HG03442 (cell line): ENCODE measurements around the gene RRP36.
"Not testable (repeated sequence)": the region's sequence is repeated elsewhere in the genome, so short reads cannot be mapped to it uniquely, and the experiment has no call there.

Experiments used
- ATAC-seq: cut with Tn5 transposase; IDR thresholded peaks from one replicate; pipeline ENCODE4 v1.9.1; 2021; ENCODE audit warnings: mild to moderate bottlenecking, moderate library complexity; ENCODE audit not compliant: unreplicated experiment

The RRP36 gene

GRCh38 chr6:43021270-43022047 lies at the start of gene RRP36:
Gene RRP36 (plus strand): TSS chr6:43021623. CDS start chr6:43021655, 32 bp downstream.
- peak; percentile 66 for ATAC-seq

- ATAC-seq = no peak
Measured at GRCh38 chr6:42971746-42972327, 49.6 kb upstream of the RRP36 start.

GRCh38 chr6:42973926-42974325 lies 47.5 kb upstream of the RRP36 start:
- no peak for ATAC-seq

- no peak for ATAC-seq
Measured at GRCh38 chr6:42974919-42975505, 46.4 kb upstream of the RRP36 start.

- ATAC-seq = peak; percentile 24
Measured at GRCh38 chr6:42978487-42978838, 43.0 kb upstream of the RRP36 start.

GRCh38 chr6:42978839-42979522 lies 42.4 kb upstream of the RRP36 start, which contains the start of gene PEX6:
Gene PEX6 (minus strand): TSS chr6:42979181. CDS start chr6:42979150, 31 bp downstream.
- peak; percentile 75 for ATAC-seq

GRCh38 chr6:42979523-42980177 lies 41.8 kb upstream of the RRP36 start:
- ATAC-seq = no peak

- ATAC-seq = no peak
Measured at GRCh38 chr6:42981836-42982235, 39.6 kb upstream of the RRP36 start.

GRCh38 chr6:42984001-42984923 lies 37.2 kb upstream of the RRP36 start, which contains the start of gene PPP2R5D:
Gene PPP2R5D (plus strand): TSS chr6:42984570. CDS start chr6:42984678, 108 bp downstream.
- peak; percentile 91 for ATAC-seq

- ATAC-seq = no peak
Measured at GRCh38 chr6:42984924-42985475, 36.4 kb upstream of the RRP36 start.

GRCh38 chr6:42987533-42988451 lies 33.6 kb upstream of the RRP36 start:
- ATAC-seq = no peak

GRCh38 chr6:42988486-42989020 lies 32.9 kb upstream of the RRP36 start:
- no peak for ATAC-seq

GRCh38 chr6:42989923-42990322 lies 31.5 kb upstream of the RRP36 start:
- ATAC-seq = no peak

- no peak for ATAC-seq
Measured at GRCh38 chr6:42993445-42993844, 28.0 kb upstream of the RRP36 start.

GRCh38 chr6:42996513-42996912 lies 24.9 kb upstream of the RRP36 start:
- no peak for ATAC-seq

GRCh38 chr6:42998205-42998604 lies 23.2 kb upstream of the RRP36 start:
- not testable (repeated sequence) for ATAC-seq

GRCh38 chr6:43001843-43002242 lies 19.6 kb upstream of the RRP36 start:
- ATAC-seq = no peak

GRCh38 chr6:43005844-43006243 lies 15.6 kb upstream of the RRP36 start:
- ATAC-seq = no peak
